ENCODE results near the gene USP32. TPM values are rescaled to one million over a fixed set of nuclear protein-coding genes. Genes with fewer than 3 reads are reported as not detected.

The USP32 gene
- total and polyA plus RNA-seq, 2 of the 8 experiments (the other 6 are each of a cell fraction or from before 2014, with no cell fraction given): 29.6 to 112 TPM

DNA sequence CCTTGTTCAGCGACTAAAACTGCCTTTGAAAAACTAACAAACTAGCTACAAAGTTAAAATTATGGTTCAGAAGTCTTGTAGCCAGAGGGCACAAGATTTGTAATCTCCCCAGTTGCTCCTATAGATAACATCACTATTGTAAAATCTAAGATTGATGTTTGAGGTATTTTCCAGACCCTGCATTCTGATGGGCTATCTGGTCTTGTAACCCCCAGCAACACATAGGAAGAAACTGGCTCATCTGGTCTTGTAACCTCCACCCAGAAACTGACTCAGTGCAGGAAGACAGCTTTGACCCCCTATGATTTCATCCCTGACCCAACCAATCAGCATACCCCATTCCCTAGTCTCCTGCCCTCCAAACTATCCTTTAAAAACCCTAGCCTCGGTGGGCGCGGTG, 18.1 kb upstream of the USP32 start (continued):
- no peak for TF ChIP-seq CHD7 (IDR thresholded peaks at IDR 0.05; ENCODE audit: insufficient replicate concordance, low read length)
- no peak for TF ChIP-seq ATF3 (IDR thresholded peaks at IDR 0.05; ENCODE audit: insufficient read depth, low read depth, low read length)
- TF ChIP-seq HDAC2 (IDR thresholded peaks at IDR 0.05; ENCODE audit: borderline replicate concordance in 1 of 2, low read depth in 2 of 2, low read length in 2 of 2): no peak
- TF ChIP-seq POU5F1 (IDR thresholded peaks at IDR 0.05; ENCODE audit: low read depth, low read length): no peak
- no peak for TF ChIP-seq SUZ12 (IDR thresholded peaks at IDR 0.05; ENCODE audit: low read length)
- TF ChIP-seq CBX8 (IDR thresholded peaks at IDR 0.05; ENCODE audit: borderline replicate concordance, low read depth, low read length): no peak
- TF ChIP-seq GTF2F1 (IDR thresholded peaks at IDR 0.05; ENCODE audit: borderline replicate concordance, low read depth, low read length): no peak
- TF ChIP-seq CREB1 (IDR thresholded peaks at IDR 0.05): no peak
- TF ChIP-seq TCF12 (IDR thresholded peaks at IDR 0.05; ENCODE audit: low read depth, low read length): no peak
- no peak for TF ChIP-seq SRF (IDR thresholded peaks at IDR 0.05; ENCODE audit: low read depth, low read length)
